GM19193 (cell line): Measurements from ENCODE around the gene CAMTA1.

Source experiments
- POLR2A ChIP-seq: IDR thresholded peaks from 4 replicates; pipeline ENCODE4 v1.6.1; 2011; ENCODE audit not compliant: insufficient read depth, insufficient read length; ENCODE audit errors: extremely low read depth

The CAMTA1 gene

GRCh38 chr1:7470904-7471638 lies 685.8 kb downstream of the CAMTA1 start:
- no peak for TF ChIP-seq POLR2A

GRCh38 chr1:7471836-7472235 lies 686.6 kb downstream of the CAMTA1 start:
- no peak for TF ChIP-seq POLR2A

- TF ChIP-seq POLR2A: no peak
Observed at GRCh38 chr1:7473223-7474142, 688.2 kb downstream of the CAMTA1 start.

- TF ChIP-seq POLR2A: no peak
Observed at GRCh38 chr1:7474143-7474490, 688.9 kb downstream of the CAMTA1 start.

- no peak for TF ChIP-seq POLR2A
Observed at GRCh38 chr1:7474786-7475502, 689.7 kb downstream of the CAMTA1 start.

- no peak for TF ChIP-seq POLR2A
Observed at GRCh38 chr1:7475691-7476090, 690.4 kb downstream of the CAMTA1 start.

- no peak for TF ChIP-seq POLR2A
Observed at GRCh38 chr1:7476402-7476801, 691.1 kb downstream of the CAMTA1 start.

- TF ChIP-seq POLR2A: no peak
Observed at GRCh38 chr1:7476861-7477547, 691.8 kb downstream of the CAMTA1 start.

- TF ChIP-seq POLR2A: no peak
Observed at GRCh38 chr1:7477593-7477992, 692.3 kb downstream of the CAMTA1 start.

- TF ChIP-seq POLR2A: no peak
Observed at GRCh38 chr1:7478142-7478790, 693.0 kb downstream of the CAMTA1 start.

GRCh38 chr1:7478809-7479499 lies 693.7 kb downstream of the CAMTA1 start:
- no peak for TF ChIP-seq POLR2A

- TF ChIP-seq POLR2A: no peak
Observed at GRCh38 chr1:7479571-7479970, 694.3 kb downstream of the CAMTA1 start.

- TF ChIP-seq POLR2A: no peak
Observed at GRCh38 chr1:7481194-7481593, 695.9 kb downstream of the CAMTA1 start.

GRCh38 chr1:7482077-7482476 lies 696.8 kb downstream of the CAMTA1 start:
- TF ChIP-seq POLR2A: no peak
